H9 (cell line): Measurements from ENCODE around the gene UBE2D2. TPM values are rescaled to one million over a fixed set of nuclear protein-coding genes. Genes with fewer than 3 reads are reported as not detected.
A peak's percentile ranks its signal among the peaks of the same experiment; 100 is the strongest.

Experiments used
- DNase-seq: peaks from one replicate; pipeline ENCODE4 v3.0.0-alpha.2; 2017
- H2AFZ ChIP-seq: one replicate; pipeline ENCODE4 v1.6.1; 2013; ENCODE audit warnings: mild to moderate bottlenecking, low read length, control low read depth, moderate library complexity
- H2AK5ac ChIP-seq: 2 replicates; pipeline ENCODE4 v1.6.1; 2013; ENCODE audit warnings: low read length, control low read depth, mixed read lengths; ENCODE audit not compliant: insufficient read length
- H2BK120ac ChIP-seq: one replicate; pipeline ENCODE4 v1.6.1; 2013; ENCODE audit warnings: low read depth, mild to moderate bottlenecking, low read length, control low read depth, inconsistent platforms; ENCODE audit not compliant: poor library complexity, severe bottlenecking
- H2BK12ac ChIP-seq: 2 replicates; pipeline ENCODE4 v1.6.1; 2013; ENCODE audit warnings: low read length, control low read depth, mixed read lengths, low read depth; ENCODE audit not compliant: insufficient read length
- H2BK15ac ChIP-seq: 2 replicates; pipeline ENCODE4 v1.6.1; 2013; ENCODE audit warnings: low read depth, low read length, control low read depth
- H2BK20ac ChIP-seq: one replicate; pipeline ENCODE4 v1.6.1; 2013; ENCODE audit warnings: low read depth, mild to moderate bottlenecking, low read length, control low read depth, inconsistent platforms; ENCODE audit not compliant: poor library complexity, severe bottlenecking
- H2BK5ac ChIP-seq: 2 replicates; pipeline ENCODE4 v1.6.1; 2013; ENCODE audit warnings: low read length, control low read depth, mixed read lengths; ENCODE audit not compliant: insufficient read length
- H3K14ac ChIP-seq: 2 replicates; pipeline ENCODE4 v1.6.1; 2013; ENCODE audit warnings: low read length, control low read depth; ENCODE audit not compliant: insufficient read depth
- H3K18ac ChIP-seq: 2 replicates; pipeline ENCODE4 v1.6.1; 2013; ENCODE audit warnings: low read depth, mild to moderate bottlenecking, mixed read lengths, low read length, control low read depth; ENCODE audit not compliant: insufficient read length
- H3K23ac ChIP-seq: 2 replicates; pipeline ENCODE4 v1.6.1; 2013; ENCODE audit warnings: low read length, control low read depth, mixed read lengths, low read depth; ENCODE audit not compliant: insufficient read length
- H3K23me2 ChIP-seq: 2 replicates; pipeline ENCODE4 v1.6.1; 2013; ENCODE audit warnings: low read depth, mild to moderate bottlenecking, mixed read lengths, low read length, control low read depth; ENCODE audit not compliant: insufficient read length, poor library complexity, severe bottlenecking
- H3K27ac ChIP-seq: 2 replicates; pipeline ENCODE4 v1.5.1; 2013; ENCODE audit warnings: low read length, control low read depth, mixed read lengths, low read depth; ENCODE audit not compliant: insufficient read length
- H3K27me3 ChIP-seq: 2 replicates; pipeline ENCODE4 v1.6.1; 2013; ENCODE audit warnings: low read length, control low read depth, inconsistent platforms; ENCODE audit not compliant: insufficient read depth
- H3K4ac ChIP-seq: 2 replicates; pipeline ENCODE4 v1.6.1; 2013; ENCODE audit warnings: low read depth, mild to moderate bottlenecking, control low read depth, inconsistent platforms, low read length, moderate library complexity
- H3K4me1 ChIP-seq: 2 replicates; pipeline ENCODE4 v1.6.1; 2013; ENCODE audit warnings: low read length, control low read depth, inconsistent platforms; ENCODE audit not compliant: insufficient read depth
- H3K4me2 ChIP-seq: 2 replicates; pipeline ENCODE4 v1.6.1; 2013; ENCODE audit warnings: low read length, control low read depth, mixed read lengths; ENCODE audit not compliant: insufficient read length, insufficient read depth
- H3K56ac ChIP-seq: 2 replicates; pipeline ENCODE4 v1.6.1; 2013; ENCODE audit warnings: low read depth, mild to moderate bottlenecking, mixed read lengths, low read length, control low read depth; ENCODE audit not compliant: insufficient read length
- H3K79me1 ChIP-seq: 2 replicates; pipeline ENCODE4 v1.6.1; 2013; ENCODE audit warnings: low read depth, mild to moderate bottlenecking, moderate library complexity, low read length, control low read depth, inconsistent platforms; ENCODE audit not compliant: insufficient read depth, poor library complexity, severe bottlenecking
- H3K79me2 ChIP-seq: 2 replicates; pipeline ENCODE4 v1.6.1; 2013; ENCODE audit warnings: low read length, control low read depth, inconsistent platforms; ENCODE audit not compliant: insufficient read depth
- H3K9ac ChIP-seq: 2 replicates; pipeline ENCODE4 v1.6.1; 2013; ENCODE audit warnings: low read length, control low read depth, mixed read lengths; ENCODE audit not compliant: insufficient read length; ENCODE audit errors: extremely low read depth
- H3K9me3 ChIP-seq: one replicate; pipeline ENCODE4 v1.6.1; 2013; ENCODE audit warnings: low read depth, low read length, inconsistent platforms; ENCODE audit not compliant: control insufficient read depth
- H3T11ph ChIP-seq: one replicate; pipeline ENCODE4 v1.6.1; 2013; ENCODE audit warnings: mild to moderate bottlenecking, low read length, control low read depth, inconsistent platforms
- H4K20me1 ChIP-seq: one replicate; pipeline ENCODE4 v1.6.1; 2013; ENCODE audit not compliant: control insufficient read depth, insufficient read length, insufficient read depth
- H4K5ac ChIP-seq: 2 replicates; pipeline ENCODE4 v1.6.1; 2013; ENCODE audit warnings: low read depth, mild to moderate bottlenecking, mixed read lengths, low read length, control low read depth; ENCODE audit not compliant: insufficient read length
- H4K8ac ChIP-seq: replicated peaks from 2 replicates; pipeline ENCODE4 v1.6.1; 2013; ENCODE audit warnings: low read length, control low read depth, mixed read lengths, low read depth; ENCODE audit not compliant: insufficient read length
- H4K91ac ChIP-seq: 2 replicates; pipeline ENCODE4 v1.6.1; 2013; ENCODE audit warnings: low read depth, mild to moderate bottlenecking, moderate library complexity, mixed read lengths, low read length, control low read depth; ENCODE audit not compliant: insufficient read length
- H3K27ac Mint-ChIP-seq, 3 experiments: 2 replicates in 2 of 3; 3 replicates in 1 of 3; pipeline ENCODE4 v1.8.0; 2020 to 2021; ENCODE audit warnings: mixed read lengths in 3 of 3, mild to moderate bottlenecking in 1 of 3, moderate library complexity in 1 of 3
- H3K27me3 Mint-ChIP-seq: 2 replicates; pipeline ENCODE4 v1.8.0; 2021; ENCODE audit warnings: low read depth, mild to moderate bottlenecking, moderate library complexity, mixed read lengths
- H3K36me3 Mint-ChIP-seq, 3 experiments: 2 replicates in 2 of 3; 3 replicates in 1 of 3; pipeline ENCODE4 v1.8.0; 2020 to 2021; ENCODE audit warnings: low read depth in 3 of 3, mixed read lengths in 3 of 3; ENCODE audit not compliant: insufficient read depth in 1 of 3
- H3K4me1 Mint-ChIP-seq, 2 experiments: 2 replicates each; pipeline ENCODE4 v1.8.0; 2020; ENCODE audit warnings: mixed read lengths in 2 of 2
- H3K4me3 Mint-ChIP-seq, 2 experiments: 2 replicates in 1 of 2; 3 replicates in 1 of 2; pipeline ENCODE4 v1.8.0; 2020 to 2021; ENCODE audit warnings: mild to moderate bottlenecking in 2 of 2, mixed read lengths in 2 of 2, moderate library complexity in 1 of 2
- H3K9me3 Mint-ChIP-seq, 2 experiments: 2 replicates in 1 of 2; 3 replicates in 1 of 2; pipeline ENCODE4 v1.8.0; 2020; ENCODE audit warnings: mild to moderate bottlenecking in 2 of 2, mixed read lengths in 2 of 2, moderate library complexity in 1 of 2
- WGBS: extraction: QIAGEN DNeasy Blood & Tissue Kit; methylation state at CpG from one replicate; pipeline ENCODE4 v1.1.7; 2013; ENCODE audit warnings: missing lambda C conversion rate, low lambda C conversion rate, mixed read lengths; ENCODE audit not compliant: insufficient read length; ENCODE audit errors: extremely low coverage; 5-methylcytosine and 5-hydroxymethylcytosine counted together
- total RNA-seq: library from RNA; stranded (reverse); gene quantifications from 2 replicates; pipeline ENCODE4 v1.2.1, GENCODE V29; 2021
- TF ChIP-seq, protein P1 (sequence below): fragments of 200-600 bp; sonication (generic); conservative IDR thresholded peaks from 3 replicates; pipeline ENCODE4 v1.8.0; 2021; ENCODE audit warnings: antibody characterized with exemption, mild to moderate bottlenecking

Gene UBE2D2
- total RNA-seq, 1 experiment from 2014 or later = 236 TPM

DNA sequence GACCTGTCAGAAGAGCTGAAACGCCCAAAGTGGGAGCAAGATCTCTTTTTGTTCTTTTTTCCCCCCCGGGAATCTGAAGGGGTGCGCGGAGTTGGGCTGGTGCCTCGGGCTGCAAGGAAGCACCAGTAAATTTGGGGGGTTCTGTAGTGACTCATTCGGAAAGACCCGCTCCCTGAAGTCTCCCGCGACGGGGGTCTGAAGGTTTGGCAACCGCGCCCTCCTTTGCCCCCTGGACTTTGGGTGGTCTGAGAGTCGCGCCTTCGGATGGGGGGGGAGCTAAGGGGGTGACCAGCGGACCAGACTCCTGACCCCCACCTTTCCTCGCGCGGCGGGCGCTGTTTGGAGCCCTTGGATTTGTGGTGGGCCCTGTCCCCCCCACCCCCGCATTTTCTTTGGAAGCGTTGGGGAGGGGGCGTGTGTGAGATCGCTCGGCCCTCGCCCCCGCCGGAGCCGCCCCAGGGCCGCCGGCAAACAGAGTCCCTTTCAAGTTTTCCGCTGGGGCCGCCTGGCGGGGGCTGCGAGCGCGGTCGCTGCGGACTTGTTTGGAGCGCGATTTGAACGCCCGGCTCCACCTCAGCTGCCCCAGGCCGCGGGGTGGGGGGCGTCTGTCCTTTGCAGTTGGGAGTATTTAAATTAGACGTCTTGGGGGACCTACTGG, 89.0 kb downstream of the UBE2D2 start:
- H4K91ac ChIP-seq = peak overlapping the region; percentile 46
- no peak overlapping the region for H2BK20ac ChIP-seq
- no peak overlapping the region for H4K8ac ChIP-seq
- no peak overlapping the region for H2AK5ac ChIP-seq
- H3K36me3 Mint-ChIP-seq = peaks cover 0 to 16% (median 0%) of the 10 kb centered on the region in 3 experiments; a peak in 2 of 7 replicates
- peak overlapping the region; percentile 52 for H3K9ac ChIP-seq
- WGBS = no CpG with 5 or more reads among the region's 48 CpGs
- TF ChIP-seq, protein P1, sequence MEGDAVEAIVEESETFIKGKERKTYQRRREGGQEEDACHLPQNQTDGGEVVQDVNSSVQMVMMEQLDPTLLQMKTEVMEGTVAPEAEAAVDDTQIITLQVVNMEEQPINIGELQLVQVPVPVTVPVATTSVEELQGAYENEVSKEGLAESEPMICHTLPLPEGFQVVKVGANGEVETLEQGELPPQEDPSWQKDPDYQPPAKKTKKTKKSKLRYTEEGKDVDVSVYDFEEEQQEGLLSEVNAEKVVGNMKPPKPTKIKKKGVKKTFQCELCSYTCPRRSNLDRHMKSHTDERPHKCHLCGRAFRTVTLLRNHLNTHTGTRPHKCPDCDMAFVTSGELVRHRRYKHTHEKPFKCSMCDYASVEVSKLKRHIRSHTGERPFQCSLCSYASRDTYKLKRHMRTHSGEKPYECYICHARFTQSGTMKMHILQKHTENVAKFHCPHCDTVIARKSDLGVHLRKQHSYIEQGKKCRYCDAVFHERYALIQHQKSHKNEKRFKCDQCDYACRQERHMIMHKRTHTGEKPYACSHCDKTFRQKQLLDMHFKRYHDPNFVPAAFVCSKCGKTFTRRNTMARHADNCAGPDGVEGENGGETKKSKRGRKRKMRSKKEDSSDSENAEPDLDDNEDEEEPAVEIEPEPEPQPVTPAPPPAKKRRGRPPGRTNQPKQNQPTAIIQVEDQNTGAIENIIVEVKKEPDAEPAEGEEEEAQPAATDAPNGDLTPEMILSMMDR = peak; percentile 55; the same call in 2 of the 3 replicates
- H3K23me2 ChIP-seq = peaks cover 25% of the 10 kb centered on the region
- peaks cover 55 to 57% of the 10 kb centered on the region in 2 experiments for H3K4me1 Mint-ChIP-seq
- H2BK12ac ChIP-seq = peak overlapping the region; percentile 87
- H3K27me3 Mint-ChIP-seq = peaks cover 28% of the 10 kb centered on the region
- peaks cover 14% of the 10 kb centered on the region; the same call in 1 of the 2 replicates for H3K27me3 ChIP-seq
- DNase-seq = no peak
- no peak overlapping the region for H3K4ac ChIP-seq
- peaks cover 29% of the 10 kb centered on the region for H3K4me1 ChIP-seq
- H3K79me1 ChIP-seq = peaks cover 11% of the 10 kb centered on the region
- no peak overlapping the region for H4K5ac ChIP-seq
- H3K27ac ChIP-seq = no peak overlapping the region
- no peak overlapping the region for H3K56ac ChIP-seq
- peak overlapping the region; percentile 97 to 99 for H3K4me3 Mint-ChIP-seq
- H3K27ac Mint-ChIP-seq = peak overlapping the region; percentile 90 to 99 (median 97)
- no peak overlapping the region for H3K18ac ChIP-seq
- H3K4me2 ChIP-seq = peak overlapping the region; percentile 81
- no peak overlapping the region for H2BK120ac ChIP-seq
- H2BK15ac ChIP-seq = no peak overlapping the region; the same call in 1 of the 2 replicates
- no peaks in the 10 kb centered on the region for H3K9me3 ChIP-seq
- no peak overlapping the region for H3T11ph ChIP-seq
- H3K9me3 Mint-ChIP-seq = peaks cover 0 to 4% of the 10 kb centered on the region in 2 experiments; a peak in 2 of 5 replicates
- peaks cover 2% of the 10 kb centered on the region for H4K20me1 ChIP-seq
- no peak overlapping the region for H2BK5ac ChIP-seq
- peak overlapping the region; percentile 74; the same call in 1 of the 2 replicates for H3K14ac ChIP-seq
- H2AFZ ChIP-seq = no peak overlapping the region
- no peak overlapping the region for H3K23ac ChIP-seq
- H3K79me2 ChIP-seq = peaks cover 31% of the 10 kb centered on the region; the same call in 1 of the 2 replicates
